GM19397 (cell line): ENCODE data around the gene SHISA4.
"Not testable (repeated sequence)": the region's sequence is repeated elsewhere in the genome, so short reads cannot be mapped to it uniquely, and the experiment has no call there.

Experiments
- ATAC-seq: cut with Tn5 transposase; IDR thresholded peaks from one replicate; pipeline ENCODE4 v1.9.1; 2021; ENCODE audit warnings: mild to moderate bottlenecking, moderate library complexity; ENCODE audit not compliant: unreplicated experiment

Gene SHISA4

GRCh38 chr1:201895913-201896807 is 7.5 kb downstream of the SHISA4 start:
- ATAC-seq = peak; percentile 67

GRCh38 chr1:201896951-201897391 is 8.3 kb downstream of the SHISA4 start:
- no peak for ATAC-seq

GRCh38 chr1:201898240-201898894 is 9.7 kb downstream of the SHISA4 start:
- ATAC-seq = no peak

- no peak for ATAC-seq
Observed at GRCh38 chr1:201898992-201899391, 10.3 kb downstream of the SHISA4 start.

- no peak for ATAC-seq
Observed at GRCh38 chr1:201899683-201900429, 11.2 kb downstream of the SHISA4 start.

GRCh38 chr1:201900476-201900875 is 11.8 kb downstream of the SHISA4 start:
- no peak for ATAC-seq

GRCh38 chr1:201901036-201901435 is 12.3 kb downstream of the SHISA4 start:
- not testable (repeated sequence) for ATAC-seq

- no peak for ATAC-seq
Observed at GRCh38 chr1:201902198-201902597, 13.5 kb downstream of the SHISA4 start.

- ATAC-seq = no peak
Observed at GRCh38 chr1:201903135-201903534, 14.4 kb downstream of the SHISA4 start.

GRCh38 chr1:201904579-201904978 is 15.9 kb downstream of the SHISA4 start:
- no peak for ATAC-seq

- ATAC-seq = no peak
Observed at GRCh38 chr1:201905234-201905890, 16.7 kb downstream of the SHISA4 start.

- ATAC-seq = no peak
Observed at GRCh38 chr1:201906336-201906735, 17.6 kb downstream of the SHISA4 start.

GRCh38 chr1:201907621-201908020 is 18.9 kb downstream of the SHISA4 start:
- ATAC-seq = no peak

- ATAC-seq = no peak
Observed at GRCh38 chr1:201911826-201912571, 23.3 kb downstream of the SHISA4 start.

- no peak for ATAC-seq
Observed at GRCh38 chr1:201912832-201913231, 24.1 kb downstream of the SHISA4 start.

GRCh38 chr1:201914456-201915235 is 25.9 kb downstream of the SHISA4 start:
- ATAC-seq = no peak

- ATAC-seq = no peak
Observed at GRCh38 chr1:201916649-201917249, 28.1 kb downstream of the SHISA4 start.

- ATAC-seq = no peak
Observed at GRCh38 chr1:201917362-201918033, 28.8 kb downstream of the SHISA4 start.
